CD4-positive, alpha-beta T cell (primary cell): ENCODE data around the gene SLC16A12. TPM values are rescaled to one million over a fixed set of nuclear protein-coding genes. Genes with fewer than 3 reads are reported as not detected.

Experiments used
- ATAC-seq: fragments of 200-7000 bp; cut with Tn5 transposase; one replicate; pipeline ENCODE4 v1.10.0; 2022; ENCODE audit warnings: mild to moderate bottlenecking; ENCODE audit not compliant: poor library complexity
- CTCF ChIA-PET: fragments of 350-600 bp; sonication (Branson Sonifier 250); formaldehyde crosslinking; loops from one replicate; lab custom pipeline; 2021; ENCODE audit warnings: antibody characterized with exemption, inconsistent platforms; lab: Charles Lee
- POLR2A ChIA-PET: fragments of 350-600 bp; sonication (Branson Sonifier 250); formaldehyde crosslinking; loops from one replicate; lab custom pipeline; 2021; ENCODE audit warnings: antibody characterized with exemption, inconsistent platforms; lab: Charles Lee
- DNase-seq, 14 experiments: peaks; one replicate each; pipeline ENCODE4 v3.0.0-alpha.2; 2013 to 2020; ENCODE audit warnings: mixed read lengths in 2 of 14
- H3K27ac ChIP-seq, 2 donors: one replicate each; pipeline versions ENCODE4 v1.5.1 to v1.7.0; 2013; ENCODE audit warnings: low read length in 2 of 2, low read depth in 1 of 2, mild to moderate bottlenecking in 1 of 2
- H3K27me3 ChIP-seq, 2 experiments: 1 replicate in 1 of 2; 2 replicates in 1 of 2; pipeline versions ENCODE4 v1.6.1 to v1.7.0; 2013; ENCODE audit warnings: low read length in 2 of 2, control low read depth in 1 of 2, mild to moderate bottlenecking in 1 of 2, moderate library complexity in 1 of 2; ENCODE audit not compliant: insufficient read depth in 2 of 2, control insufficient read depth in 1 of 2
- H3K36me3 ChIP-seq: one replicate; pipeline ENCODE4 v1.6.1; 2013; ENCODE audit warnings: low read length, control low read depth; ENCODE audit not compliant: insufficient read depth
- H3K4me1 ChIP-seq: one replicate; pipeline ENCODE4 v1.6.1; 2013; ENCODE audit warnings: low read length, control low read depth; ENCODE audit not compliant: insufficient read depth
- H3K4me3 ChIP-seq: one replicate; pipeline ENCODE4 v1.5.1; 2013; ENCODE audit warnings: mild to moderate bottlenecking, low read length, moderate library complexity
- H3K9me3 ChIP-seq, 2 experiments: 1 replicate in 1 of 2; 2 replicates in 1 of 2; pipeline versions ENCODE4 v1.6.1 to v1.7.0; 2013; ENCODE audit warnings: low read length in 2 of 2, mild to moderate bottlenecking in 2 of 2, control low read depth in 1 of 2, moderate library complexity in 1 of 2; ENCODE audit not compliant: control insufficient read depth in 1 of 2, insufficient read depth in 1 of 2
- H3K27ac Mint-ChIP-seq: one replicate; pipeline ENCODE4 v1.8.0; 2020; ENCODE audit warnings: mixed read lengths
- H3K27me3 Mint-ChIP-seq: one replicate; pipeline ENCODE4 v1.8.0; 2021; ENCODE audit warnings: mixed read lengths
- H3K36me3 Mint-ChIP-seq: one replicate; pipeline ENCODE4 v1.8.0; 2021; ENCODE audit warnings: low read depth, mixed read lengths
- H3K4me1 Mint-ChIP-seq: one replicate; pipeline ENCODE4 v1.8.0; 2021; ENCODE audit warnings: low read depth, mixed read lengths
- H3K4me3 Mint-ChIP-seq: one replicate; pipeline ENCODE4 v1.8.0; 2020; ENCODE audit warnings: mild to moderate bottlenecking, mixed read lengths
- H3K9me3 Mint-ChIP-seq: one replicate; pipeline ENCODE4 v1.8.0; 2020; ENCODE audit warnings: mixed read lengths
- CTCF ChIP-seq: fragments of 200-600 bp; IDR thresholded peaks from one replicate; pipeline ENCODE4 v1.8.0; 2022; ENCODE audit warnings: antibody characterized with exemption, mild to moderate bottlenecking
- intact Hi-C, 2 experiments: fragments of 100-400 bp; cut with DNase I in 1 of 2; cut with micrococcal nuclease in 1 of 2; formaldehyde crosslinking; loops; one replicate each; pipeline versions ENCODE4 v1.15.1 to v1.9.0; 2023 to 2025; cut with DNase I, micrococcal nuclease
- total RNA-seq, 174 experiments: library from RNA in 2 of 174; stranded (reverse) in 2 of 174; gene quantifications; one replicate each; pipeline ENCODE4 v1.2.3 and lab custom pipeline; 2021 to 2026

Gene SLC16A12
- total RNA-seq, 2 experiments from 2014 or later = not detected

GRCh38 chr10:89463846-89464537 lies 71.4 kb downstream of the SLC16A12 start:
- no peak for TF ChIP-seq CTCF
- no peak overlapping the region for H3K4me3 Mint-ChIP-seq
- no peak overlapping the region for H3K27ac ChIP-seq
- no peaks in the 10 kb centered on the region for H3K9me3 Mint-ChIP-seq
- no peaks in the 10 kb centered on the region for H3K4me1 Mint-ChIP-seq
- no peaks in the 10 kb centered on the region for H3K27me3 ChIP-seq
- peaks cover 11% of the 10 kb centered on the region for H3K27me3 Mint-ChIP-seq
- CTCF ChIA-PET = no interaction called here
- DNase-seq (no peak), ATAC-seq (no peak)
- POLR2A ChIA-PET = no interaction called here
- H3K36me3 Mint-ChIP-seq = no peaks in the 10 kb centered on the region
- H3K27ac Mint-ChIP-seq = no peak overlapping the region
- H3K9me3 ChIP-seq = no peaks in the 10 kb centered on the region
- intact Hi-C loops = no loop called here
- H3K36me3 ChIP-seq = no peaks in the 10 kb centered on the region
- no peak overlapping the region for H3K4me3 ChIP-seq
- no peaks in the 10 kb centered on the region for H3K4me1 ChIP-seq

GRCh38 chr10:89458784-89459183 lies 76.6 kb downstream of the SLC16A12 start:
- DNase-seq (no peak), ATAC-seq (no peak)
- Mint-ChIP-seq H3K4me1 (no peaks in the 10 kb centered on the region), H3K36me3 (no peaks in the 10 kb centered on the region), H3K9me3 (no peaks in the 10 kb centered on the region), H3K4me3 (no peak overlapping the region), H3K27me3 (peaks cover 12% of the 10 kb centered on the region), H3K27ac (no peak overlapping the region)
- no peak overlapping the region for H3K4me3 ChIP-seq
- H3K27me3 ChIP-seq = no peaks in the 10 kb centered on the region
- ChIA-PET POLR2A (no interaction called here), CTCF (no interaction called here)
- no peaks in the 10 kb centered on the region for H3K9me3 ChIP-seq
- H3K4me1 ChIP-seq = no peaks in the 10 kb centered on the region
- no peak for TF ChIP-seq CTCF
- no peaks in the 10 kb centered on the region for H3K36me3 ChIP-seq
- no peak overlapping the region for H3K27ac ChIP-seq
- intact Hi-C loops = no loop called here

- DNase-seq (no peak), ATAC-seq (no peak)
- no peak overlapping the region for H3K4me3 ChIP-seq
- Mint-ChIP-seq H3K27me3 (peaks cover 12% of the 10 kb centered on the region), H3K4me3 (no peak overlapping the region), H3K4me1 (no peaks in the 10 kb centered on the region), H3K9me3 (no peaks in the 10 kb centered on the region), H3K27ac (no peak overlapping the region), H3K36me3 (no peaks in the 10 kb centered on the region)
- H3K27ac ChIP-seq = no peak overlapping the region
- no peaks in the 10 kb centered on the region for H3K4me1 ChIP-seq
- ChIA-PET CTCF (no interaction called here), POLR2A (no interaction called here)
- H3K9me3 ChIP-seq = no peaks in the 10 kb centered on the region
- TF ChIP-seq CTCF = no peak
- intact Hi-C loops = no loop called here
- H3K36me3 ChIP-seq = no peaks in the 10 kb centered on the region
- no peaks in the 10 kb centered on the region for H3K27me3 ChIP-seq
Observed at GRCh38 chr10:89458291-89458690, 77.1 kb downstream of the SLC16A12 start.
